ENCODE measurements around the gene CTRL.

The CTRL gene

DNA sequence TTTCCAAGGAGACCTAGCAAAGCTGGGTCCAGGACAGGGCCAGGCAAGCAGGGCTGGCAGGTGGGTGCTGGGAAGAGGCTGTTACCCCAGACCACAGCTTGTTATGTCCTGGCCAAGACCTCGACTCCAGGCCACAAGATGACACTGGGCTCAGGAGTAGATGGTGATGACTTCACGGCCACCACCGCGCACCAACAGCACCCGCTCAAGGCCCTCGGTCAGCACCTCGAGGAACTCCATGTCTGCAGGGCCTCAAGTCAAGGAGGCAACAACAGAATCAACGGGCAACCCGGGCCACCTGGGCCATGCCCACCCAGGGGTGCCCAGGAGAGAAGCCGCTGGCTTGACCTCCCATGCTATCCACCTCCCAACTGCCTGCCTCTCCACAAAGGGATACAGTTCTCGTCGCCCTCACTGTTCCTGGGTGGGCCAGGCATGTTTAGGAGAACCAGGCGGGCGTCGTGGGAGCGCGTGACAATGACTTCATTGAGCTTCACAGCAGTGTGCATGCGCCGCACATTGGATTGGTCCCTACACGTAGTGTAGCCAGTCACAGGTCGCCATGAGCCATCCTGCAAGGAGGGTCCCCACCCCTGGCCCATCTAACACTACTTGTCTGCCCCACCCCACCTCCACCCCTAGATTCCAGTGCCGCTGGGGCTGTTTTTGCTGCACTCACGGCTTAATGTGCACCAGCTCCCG, 13.2 kb upstream of the CTRL start:
- H3K4me1 Mint-ChIP-seq, result peaks cover 15% of the 10 kb centered on the region
- H3K4me3 Mint-ChIP-seq, result no peak overlapping the region
- H3K27me3 Mint-ChIP-seq (ENCODE audit: low read depth, poor library complexity), result no peaks in the 10 kb centered on the region

DNA sequence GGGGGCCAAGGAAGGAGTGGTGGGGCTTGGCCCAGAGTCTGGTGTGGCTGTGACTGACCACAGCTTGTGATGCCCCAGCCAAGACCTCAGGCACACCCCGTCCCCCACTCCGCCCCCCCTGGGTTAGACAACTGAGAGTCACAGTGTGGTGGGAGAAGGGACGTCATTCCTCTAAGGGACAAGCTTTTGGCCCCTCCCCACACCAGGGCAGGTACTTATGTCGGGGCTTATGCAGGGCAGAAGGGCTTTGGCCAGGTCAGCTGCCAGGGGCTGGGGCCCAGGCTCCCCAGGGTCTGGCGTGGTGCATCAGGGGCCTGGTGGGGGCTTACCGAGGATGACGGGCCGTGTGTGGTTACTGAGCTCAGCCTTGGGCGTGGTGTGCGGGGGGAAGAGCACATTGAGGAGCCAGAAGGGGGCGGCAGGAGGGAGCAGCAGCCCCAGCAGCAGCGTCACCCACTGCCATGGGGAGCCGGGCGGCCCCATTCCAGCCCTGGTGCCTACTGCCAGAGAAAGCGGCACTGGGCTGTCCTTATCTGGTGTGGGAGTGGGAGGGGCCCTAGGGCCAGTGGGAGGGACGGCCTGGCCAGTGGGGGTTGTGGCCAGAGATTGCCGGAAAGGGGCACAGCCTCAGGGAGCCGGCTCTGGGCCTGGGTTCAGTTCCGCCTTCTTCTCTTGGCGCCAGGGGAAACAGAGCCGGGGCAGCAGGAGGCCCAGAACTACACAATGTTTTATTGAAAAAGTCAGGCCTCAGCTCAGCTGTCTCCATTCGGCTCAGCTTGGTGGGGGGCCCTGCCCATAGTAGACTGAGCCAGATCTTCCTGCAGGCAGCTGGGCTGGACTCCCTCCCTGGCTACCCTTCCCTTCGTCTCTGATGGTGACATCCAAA, 12.2 kb upstream of the CTRL start, which contains the start of gene LCAT:
Gene LCAT (minus strand): TSS at position 502 of the 886 bp plus-strand sequence. CDS start 19 bp downstream, at position 483.
- H3K4me3 Mint-ChIP-seq, result no peak within 1 kb of the TSS
- TF ChIP-seq, protein P1, sequence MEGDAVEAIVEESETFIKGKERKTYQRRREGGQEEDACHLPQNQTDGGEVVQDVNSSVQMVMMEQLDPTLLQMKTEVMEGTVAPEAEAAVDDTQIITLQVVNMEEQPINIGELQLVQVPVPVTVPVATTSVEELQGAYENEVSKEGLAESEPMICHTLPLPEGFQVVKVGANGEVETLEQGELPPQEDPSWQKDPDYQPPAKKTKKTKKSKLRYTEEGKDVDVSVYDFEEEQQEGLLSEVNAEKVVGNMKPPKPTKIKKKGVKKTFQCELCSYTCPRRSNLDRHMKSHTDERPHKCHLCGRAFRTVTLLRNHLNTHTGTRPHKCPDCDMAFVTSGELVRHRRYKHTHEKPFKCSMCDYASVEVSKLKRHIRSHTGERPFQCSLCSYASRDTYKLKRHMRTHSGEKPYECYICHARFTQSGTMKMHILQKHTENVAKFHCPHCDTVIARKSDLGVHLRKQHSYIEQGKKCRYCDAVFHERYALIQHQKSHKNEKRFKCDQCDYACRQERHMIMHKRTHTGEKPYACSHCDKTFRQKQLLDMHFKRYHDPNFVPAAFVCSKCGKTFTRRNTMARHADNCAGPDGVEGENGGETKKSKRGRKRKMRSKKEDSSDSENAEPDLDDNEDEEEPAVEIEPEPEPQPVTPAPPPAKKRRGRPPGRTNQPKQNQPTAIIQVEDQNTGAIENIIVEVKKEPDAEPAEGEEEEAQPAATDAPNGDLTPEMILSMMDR (IDR thresholded peaks at IDR 0.05), result no peak

More for the DNA sequence above, 13.2 kb upstream of the CTRL start:
- Mint-ChIP-seq H3K36me3 (ENCODE audit: low read depth) (peaks cover 5% of the 10 kb centered on the region), H3K9me3 (no peaks in the 10 kb centered on the region), H3K27ac (no peak overlapping the region)
- TF ChIP-seq, protein P1 (IDR thresholded peaks at IDR 0.05), result no peak
- no peak for DNase-seq

DNA sequence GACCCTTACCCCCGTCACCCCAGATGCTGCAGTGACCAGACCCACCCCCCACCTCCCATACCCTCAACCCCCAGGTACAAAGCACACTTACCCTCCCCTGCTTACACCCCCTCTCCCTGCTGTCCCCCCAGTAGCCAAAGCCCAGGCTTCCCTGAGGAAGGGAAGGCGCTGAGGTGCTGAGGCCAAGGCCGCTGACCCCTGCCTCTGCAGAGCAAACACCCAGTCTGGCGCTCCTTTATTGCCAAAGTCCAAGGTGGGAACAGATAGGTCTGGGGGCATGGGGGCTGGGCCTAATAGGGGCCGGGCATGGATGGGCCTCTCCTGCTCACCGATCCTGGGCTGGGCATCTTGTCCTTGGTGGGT, 11.6 kb upstream of the CTRL start:
- no peaks in the 10 kb centered on the region for H3K9me3 Mint-ChIP-seq
- no peak overlapping the region for H3K4me3 Mint-ChIP-seq
- TF ChIP-seq, protein P1 (IDR thresholded peaks at IDR 0.05), result no peak
- no peaks in the 10 kb centered on the region for H3K27me3 Mint-ChIP-seq (ENCODE audit: low read depth, poor library complexity)
- H3K4me1 Mint-ChIP-seq, result peaks cover 13% of the 10 kb centered on the region
- no peak overlapping the region for H3K27ac Mint-ChIP-seq
- peaks cover 3% of the 10 kb centered on the region for H3K36me3 Mint-ChIP-seq (ENCODE audit: low read depth)
- DNase-seq, result no peak

More for the DNA sequence above, 12.2 kb upstream of the CTRL start, which contains the start of gene LCAT:
- Mint-ChIP-seq H3K27me3 (ENCODE audit: low read depth, poor library complexity) (no peaks in the 10 kb centered on the region), H3K9me3 (no peaks in the 10 kb centered on the region), H3K36me3 (ENCODE audit: low read depth) (peaks cover 5% of the 10 kb centered on the region), H3K27ac (peak within 1 kb of the TSS; percentile 81), H3K4me1 (peaks cover 15% of the 10 kb centered on the region)
- DNase-seq, result no peak

DNA sequence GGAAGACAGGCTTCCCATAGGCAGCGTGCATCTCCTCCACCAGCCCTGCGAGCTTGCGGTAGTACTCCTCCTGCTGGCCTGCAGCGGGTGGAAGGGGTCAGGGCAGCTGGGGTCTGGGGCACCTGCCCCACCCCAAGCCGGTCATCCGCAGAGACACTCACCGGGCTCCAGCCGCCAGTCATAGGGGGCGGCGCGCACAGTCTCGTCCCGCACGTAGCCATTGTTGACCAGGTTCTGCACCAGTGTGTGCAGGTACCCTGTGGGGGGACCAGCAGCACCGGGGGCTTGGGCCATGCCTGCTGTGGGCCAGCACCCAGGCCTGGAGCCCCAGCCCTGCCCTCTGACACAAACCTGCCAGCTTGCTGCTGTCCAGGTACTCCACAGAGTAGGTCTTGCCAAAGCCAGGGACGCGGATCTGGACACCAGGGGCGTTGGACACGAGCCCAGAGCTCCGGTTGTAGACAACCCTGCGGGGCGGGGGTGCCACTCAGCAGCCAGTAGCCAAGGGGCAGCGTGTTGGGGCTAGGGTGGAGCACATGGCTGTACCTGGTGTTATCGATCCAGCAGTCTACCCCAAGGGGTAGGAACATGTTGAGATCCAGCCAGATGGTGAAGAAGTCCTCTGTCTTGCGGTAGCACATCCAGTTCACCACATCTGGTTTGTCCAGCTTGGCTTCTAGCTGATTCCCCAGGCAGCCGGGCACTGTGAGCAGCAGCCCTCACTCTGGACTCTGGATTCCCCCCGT, 11.0 kb upstream of the CTRL start:
- Mint-ChIP-seq H3K27ac (no peak overlapping the region), H3K4me1 (peaks cover 11% of the 10 kb centered on the region), H3K9me3 (no peaks in the 10 kb centered on the region), H3K27me3 (ENCODE audit: low read depth, poor library complexity) (no peaks in the 10 kb centered on the region), H3K36me3 (ENCODE audit: low read depth) (no peaks in the 10 kb centered on the region), H3K4me3 (no peak overlapping the region)
- TF ChIP-seq, protein P1 (IDR thresholded peaks at IDR 0.05), result no peak
- DNase-seq, result no peak

DNA sequence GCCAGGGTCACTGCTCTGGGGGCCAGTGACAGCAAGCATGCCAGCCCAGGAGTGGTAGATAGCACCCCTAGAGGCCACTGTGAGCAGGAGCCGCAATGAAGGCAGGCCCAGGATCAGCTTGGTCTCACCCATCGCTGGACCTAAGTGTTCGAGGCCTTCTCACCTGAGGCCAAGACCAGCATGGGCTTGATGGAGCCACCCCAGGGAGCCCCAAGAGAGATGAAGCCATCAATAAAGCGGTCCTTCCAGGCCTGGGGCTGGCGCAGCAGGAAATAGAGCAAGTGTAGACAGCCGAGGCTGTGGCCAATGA, 10.5 kb upstream of the CTRL start:
- Mint-ChIP-seq H3K4me1 (peaks cover 15% of the 10 kb centered on the region), H3K9me3 (no peaks in the 10 kb centered on the region), H3K27me3 (ENCODE audit: low read depth, poor library complexity) (no peaks in the 10 kb centered on the region), H3K4me3 (no peak overlapping the region), H3K27ac (peak overlapping the region; percentile 83), H3K36me3 (ENCODE audit: low read depth) (no peaks in the 10 kb centered on the region)
- TF ChIP-seq, protein P1 (IDR thresholded peaks at IDR 0.05), result peak; percentile 62
- peak; percentile 59 for DNase-seq
